Measurements from ENCODE around the gene NDUFAF4. TPM values are rescaled to one million over a fixed set of nuclear protein-coding genes. Genes with fewer than 3 reads are reported as not detected.

NDUFAF4 gene
- total RNA-seq, 1 experiment from 2014 or later = 44.1 TPM

GRCh38 chr6:96909811-96910210 is 12.1 kb upstream of the NDUFAF4 start:
- intact Hi-C loops (cut with micrococcal nuclease; ENCODE audit: unreplicated experiment) = no loop called here
- H3K4me1 ChIP-seq = no peaks in the 10 kb centered on the region
- Mint-ChIP-seq H3K27ac (ENCODE audit: unreplicated experiment) (no peak overlapping the region), H3K4me3 (ENCODE audit: unreplicated experiment) (no peak overlapping the region), H3K4me1 (ENCODE audit: low read depth, unreplicated experiment) (no peaks in the 10 kb centered on the region), H3K9me3 (ENCODE audit: unreplicated experiment) (no peaks in the 10 kb centered on the region), H3K36me3 (ENCODE audit: insufficient read depth, unreplicated experiment) (no peaks in the 10 kb centered on the region), H3K27me3 (ENCODE audit: insufficient read depth, unreplicated experiment) (peaks cover 17% of the 10 kb centered on the region)
- no TSS peak for BruUV-seq (replicated peaks)
- ChIA-PET CTCF (no interaction called here), POLR2A (no interaction called here)
- no peak for TF ChIP-seq CTCF (IDR thresholded peaks at IDR 0.05; ENCODE audit: insufficient read depth in 1 of 2, low read depth in 1 of 2, low read length in 1 of 2, severe bottlenecking in 1 of 2, unreplicated experiment in 1 of 2)
- no peaks in the 10 kb centered on the region for H3K9me3 ChIP-seq
- no peak for DNase-seq
- H3K36me3 ChIP-seq (ENCODE audit: control insufficient read depth, insufficient read depth, low read length) = no peaks in the 10 kb centered on the region
- H3K27me3 ChIP-seq (replicated peaks; ENCODE audit: control insufficient read depth, insufficient read depth, low read length) = no peaks in the 10 kb centered on the region
- H3K4me3 ChIP-seq (ENCODE audit: low read depth, low read length) = no peak overlapping the region

- no peak for DNase-seq
- Mint-ChIP-seq H3K4me1 (ENCODE audit: low read depth, unreplicated experiment) (no peaks in the 10 kb centered on the region), H3K27me3 (ENCODE audit: insufficient read depth, unreplicated experiment) (peaks cover 17% of the 10 kb centered on the region), H3K27ac (ENCODE audit: unreplicated experiment) (no peak overlapping the region), H3K36me3 (ENCODE audit: insufficient read depth, unreplicated experiment) (no peaks in the 10 kb centered on the region), H3K4me3 (ENCODE audit: unreplicated experiment) (no peak overlapping the region), H3K9me3 (ENCODE audit: unreplicated experiment) (no peaks in the 10 kb centered on the region)
- H3K4me1 ChIP-seq = no peaks in the 10 kb centered on the region
- no peaks in the 10 kb centered on the region for H3K9me3 ChIP-seq
- no peaks in the 10 kb centered on the region for H3K27me3 ChIP-seq (replicated peaks; ENCODE audit: control insufficient read depth, insufficient read depth, low read length)
- no TSS peak for BruUV-seq (replicated peaks)
- intact Hi-C loops (cut with micrococcal nuclease; ENCODE audit: unreplicated experiment) = no loop called here
- no peak overlapping the region for H3K4me3 ChIP-seq (ENCODE audit: low read depth, low read length)
- no peaks in the 10 kb centered on the region for H3K36me3 ChIP-seq (ENCODE audit: control insufficient read depth, insufficient read depth, low read length)
- POLR2A ChIA-PET = no interaction called here
- no peak for TF ChIP-seq CTCF (IDR thresholded peaks at IDR 0.05; ENCODE audit: insufficient read depth in 1 of 2, low read depth in 1 of 2, low read length in 1 of 2, severe bottlenecking in 1 of 2, unreplicated experiment in 1 of 2)
- CTCF ChIA-PET = no interaction called here
Measured at GRCh38 chr6:96907498-96907897, 9.8 kb upstream of the NDUFAF4 start.

- Mint-ChIP-seq H3K4me3 (ENCODE audit: unreplicated experiment) (no peak overlapping the region), H3K27me3 (ENCODE audit: insufficient read depth, unreplicated experiment) (no peaks in the 10 kb centered on the region), H3K36me3 (ENCODE audit: insufficient read depth, unreplicated experiment) (peaks cover 3% of the 10 kb centered on the region), H3K27ac (ENCODE audit: unreplicated experiment) (no peak overlapping the region), H3K4me1 (ENCODE audit: low read depth, unreplicated experiment) (peaks cover 8% of the 10 kb centered on the region), H3K9me3 (ENCODE audit: unreplicated experiment) (no peaks in the 10 kb centered on the region)
- H3K4me1 ChIP-seq = peaks cover 6% of the 10 kb centered on the region; the same call in 1 of the 2 replicates
- POLR2A ChIA-PET = no interaction called here
- BruUV-seq (replicated peaks) = no TSS peak
- intact Hi-C loops (cut with micrococcal nuclease; ENCODE audit: unreplicated experiment) = no loop called here
- CTCF ChIA-PET = no interaction called here
- no peaks in the 10 kb centered on the region for H3K27me3 ChIP-seq (replicated peaks; ENCODE audit: control insufficient read depth, insufficient read depth, low read length)
- no peak for TF ChIP-seq CTCF (IDR thresholded peaks at IDR 0.05; ENCODE audit: insufficient read depth in 1 of 2, low read depth in 1 of 2, low read length in 1 of 2, severe bottlenecking in 1 of 2, unreplicated experiment in 1 of 2)
- DNase-seq = no peak
- H3K36me3 ChIP-seq (ENCODE audit: control insufficient read depth, insufficient read depth, low read length) = no peaks in the 10 kb centered on the region
- H3K4me3 ChIP-seq (ENCODE audit: low read depth, low read length) = no peak overlapping the region
- H3K9me3 ChIP-seq = no peaks in the 10 kb centered on the region
Measured at GRCh38 chr6:96900873-96901272, 3.2 kb upstream of the NDUFAF4 start.
